Measurements from ENCODE around the gene HTRA2.
A peak's percentile ranks its signal among the peaks of the same experiment; 100 is the strongest.

HTRA2 gene

GRCh38 chr2:74496997-74497776, 32.5 kb upstream of the HTRA2 start:
- no peak for TF ChIP-seq ZNF274 (IDR thresholded peaks at IDR 0.05; ENCODE audit: low read depth, low read length)
- H3K4me3 ChIP-seq (ENCODE audit: low read length) = no peak overlapping the region; the same call in 1 of the 2 replicates

GRCh38 chr2:74497777-74498499, 31.8 kb upstream of the HTRA2 start:
- no peak for TF ChIP-seq ZNF274 (IDR thresholded peaks at IDR 0.05; ENCODE audit: low read depth, low read length)
- peak overlapping the region; percentile 28; the same call in 1 of the 2 replicates for H3K4me3 ChIP-seq (ENCODE audit: low read length)

DNA sequence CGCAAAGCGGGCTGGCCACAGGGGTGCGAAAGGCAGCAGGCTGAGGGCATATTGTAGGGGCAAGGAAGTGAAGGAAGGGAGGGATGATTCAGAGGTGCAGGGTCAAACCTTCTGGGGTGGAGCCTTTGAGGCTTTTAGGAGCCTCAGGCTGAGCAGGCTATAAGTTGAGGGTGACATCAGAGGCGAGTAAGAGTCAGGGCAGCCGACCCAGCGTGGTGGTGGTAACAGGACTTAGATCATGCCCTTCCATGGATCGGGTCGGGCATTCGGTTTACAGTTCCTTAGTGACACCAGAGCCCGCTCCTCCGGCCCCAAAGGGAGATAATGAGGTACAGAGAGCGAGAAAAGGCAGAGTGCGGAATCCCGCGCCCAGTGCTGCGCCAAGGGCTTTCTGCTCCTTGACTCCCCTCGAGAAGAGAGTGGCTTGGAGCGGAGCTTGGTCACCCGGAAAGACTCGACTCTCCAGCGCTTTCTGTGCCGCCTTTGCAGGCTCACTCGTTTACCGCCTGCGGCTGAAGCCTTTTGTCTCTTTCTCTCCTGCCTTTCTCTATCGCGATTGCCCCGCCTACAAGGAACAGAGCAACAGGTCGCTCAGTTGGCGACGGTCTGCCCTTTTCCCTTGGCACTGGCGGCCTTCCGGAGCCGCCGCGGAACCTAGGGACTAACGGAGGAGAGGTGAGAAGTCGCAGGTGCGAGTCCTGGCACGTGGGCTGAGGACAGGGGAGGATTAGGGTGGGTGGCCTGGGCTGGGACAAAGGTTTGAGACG, 31.1 kb upstream of the HTRA2 start:
- peak overlapping the region; percentile 28; the same call in 1 of the 2 replicates for H3K4me3 ChIP-seq (ENCODE audit: low read length)
- TF ChIP-seq ZNF274 (IDR thresholded peaks at IDR 0.05; ENCODE audit: low read depth, low read length) = no peak

- TF ChIP-seq ZNF274 (IDR thresholded peaks at IDR 0.05; ENCODE audit: low read depth, low read length) = no peak
- peak within 1 kb of the TSS; percentile 28; the same call in 1 of the 2 replicates for H3K4me3 ChIP-seq (ENCODE audit: low read length)
Observed at GRCh38 chr2:74499267-74499939, 30.3 kb upstream of the HTRA2 start, which contains the start of gene LBX2. TSS of gene LBX2 (minus strand) at chr2:74499603. CDS start at chr2:74499537, 66 bp downstream.

DNA sequence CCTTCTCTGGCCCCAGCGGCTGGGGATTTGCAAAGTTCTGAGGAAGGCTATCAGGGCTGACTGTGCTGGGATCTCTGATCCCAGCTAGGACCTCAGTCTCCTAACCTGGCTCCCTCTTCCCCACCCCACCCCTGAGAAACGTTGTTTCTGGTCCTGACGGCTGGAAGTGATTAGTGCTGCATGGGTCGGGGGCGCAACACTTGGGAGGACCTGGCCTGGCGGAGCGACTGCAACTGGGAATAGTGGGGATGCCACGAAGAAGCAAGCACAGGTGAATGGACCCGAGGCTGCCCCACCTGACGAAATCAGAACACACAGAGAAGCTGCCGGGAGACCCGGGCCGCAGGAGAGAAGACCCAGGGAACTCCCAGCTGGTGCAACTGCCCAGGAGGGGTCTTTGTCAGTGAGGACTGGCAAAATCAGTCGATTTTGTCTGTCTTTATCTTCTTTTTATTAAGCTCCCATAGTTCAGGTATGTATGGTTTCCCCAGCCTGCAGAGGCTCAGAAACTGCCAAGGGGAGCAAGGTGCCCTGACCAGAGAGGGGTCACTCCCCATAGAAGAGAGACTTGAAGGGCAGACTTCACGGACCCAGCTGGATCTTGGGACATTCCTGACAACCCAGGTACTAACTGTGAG, 29.7 kb upstream of the HTRA2 start:
- H3K4me3 ChIP-seq (ENCODE audit: low read length) = no peak overlapping the region
- TF ChIP-seq ZNF274 (IDR thresholded peaks at IDR 0.05; ENCODE audit: low read depth, low read length) = no peak

GRCh38 chr2:74500578-74500946, 29.2 kb upstream of the HTRA2 start:
- no peak overlapping the region for H3K4me3 ChIP-seq (ENCODE audit: low read length)
- no peak for TF ChIP-seq ZNF274 (IDR thresholded peaks at IDR 0.05; ENCODE audit: low read depth, low read length)

DNA sequence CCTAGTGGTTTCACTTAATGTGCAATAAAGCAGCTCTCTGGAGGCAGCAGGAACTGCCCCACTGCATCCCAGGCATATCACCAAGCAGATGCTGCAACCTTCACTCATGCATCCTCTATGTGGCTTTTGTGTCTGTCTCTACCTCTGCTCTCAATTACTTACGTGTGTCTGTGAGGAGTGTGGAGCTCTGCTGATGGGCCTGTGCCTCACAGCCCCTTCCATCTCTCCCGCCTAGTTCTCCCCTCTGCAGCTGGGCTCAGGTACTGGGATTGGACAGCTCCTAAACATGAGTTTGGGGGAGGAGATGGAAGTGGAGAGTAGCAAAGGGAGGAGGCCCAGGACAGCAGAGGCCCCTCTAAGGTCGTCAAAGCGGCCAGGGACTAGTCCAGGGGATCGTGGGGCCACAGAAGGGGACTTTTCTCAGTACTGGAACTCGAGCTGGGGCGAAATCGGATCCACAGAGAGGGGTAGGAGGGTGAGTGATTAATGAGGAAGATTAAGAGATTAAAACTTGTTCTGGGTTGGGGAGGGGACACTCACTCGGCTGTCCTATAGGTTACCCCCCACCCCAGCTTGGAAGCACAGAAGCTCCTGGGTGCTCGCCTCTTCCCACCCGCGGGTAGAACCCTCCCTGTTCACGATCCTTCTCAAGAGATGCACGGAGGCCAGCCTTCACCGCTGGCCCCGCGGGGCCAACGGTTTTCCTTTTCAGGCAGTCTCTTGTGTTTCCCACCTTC, 28.2 kb upstream of the HTRA2 start:
- H3K4me3 ChIP-seq (ENCODE audit: low read length) = no peak overlapping the region
- no peak for TF ChIP-seq ZNF274 (IDR thresholded peaks at IDR 0.05; ENCODE audit: low read depth, low read length)

DNA sequence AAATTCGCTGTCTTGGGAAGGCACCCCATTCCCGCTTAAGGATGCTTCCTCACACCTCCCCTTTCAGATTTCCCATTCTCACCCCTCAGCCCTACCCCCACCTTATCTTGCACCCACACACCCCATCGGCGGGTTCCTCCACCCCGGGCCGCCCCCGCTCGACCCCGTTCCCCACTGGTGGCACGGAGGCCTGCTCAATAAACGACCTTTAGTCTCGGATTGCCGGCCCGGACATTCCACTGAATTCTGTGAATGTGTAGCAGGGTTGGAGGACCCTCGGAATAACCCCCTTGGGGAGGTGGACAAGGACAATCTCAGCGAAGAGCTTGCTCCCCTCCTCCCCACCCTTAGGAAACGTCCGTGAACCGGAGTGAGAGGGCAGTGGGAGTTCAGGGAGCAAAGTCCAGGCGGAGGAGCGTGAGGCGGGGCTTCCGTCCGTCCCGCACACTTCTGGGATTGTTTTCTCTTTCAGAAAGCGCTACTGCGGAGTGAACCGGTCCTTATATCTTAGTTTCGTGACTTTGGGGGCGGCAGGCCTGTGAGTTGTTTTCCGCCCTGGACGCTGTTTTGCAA, 27.5 kb upstream of the HTRA2 start:
- no peak for TF ChIP-seq ZNF274 (IDR thresholded peaks at IDR 0.05; ENCODE audit: low read depth, low read length)
- H3K4me3 ChIP-seq (ENCODE audit: low read length) = peak overlapping the region; percentile 60; the same call in 1 of the 2 replicates

- H3K4me3 ChIP-seq (ENCODE audit: low read length) = peak overlapping the region; percentile 60; the same call in 1 of the 2 replicates
- no peak for TF ChIP-seq ZNF274 (IDR thresholded peaks at IDR 0.05; ENCODE audit: low read depth, low read length)
Observed at GRCh38 chr2:74502720-74503505, 26.8 kb upstream of the HTRA2 start.

GRCh38 chr2:74503506-74504475, 25.9 kb upstream of the HTRA2 start:
- peak overlapping the region; percentile 60; the same call in 1 of the 2 replicates for H3K4me3 ChIP-seq (ENCODE audit: low read length)
- TF ChIP-seq ZNF274 (IDR thresholded peaks at IDR 0.05; ENCODE audit: low read depth, low read length) = no peak

- no peak for TF ChIP-seq ZNF274 (IDR thresholded peaks at IDR 0.05; ENCODE audit: low read depth, low read length)
- H3K4me3 ChIP-seq (ENCODE audit: low read length) = no peak overlapping the region
Observed at GRCh38 chr2:74504591-74504990, 25.1 kb upstream of the HTRA2 start.

Data from GM08714 (cell line).